ENCODE data around the gene DRAP1. TPM values are rescaled to one million over a fixed set of nuclear protein-coding genes. Genes with fewer than 3 reads are reported as not detected.
"Not testable (repeated sequence)": the region's sequence is repeated elsewhere in the genome, so short reads cannot be mapped to it uniquely, and the experiment has no call there.

Gene DRAP1
- polyA plus RNA-seq, 1 donor: 74.8 TPM

DNA sequence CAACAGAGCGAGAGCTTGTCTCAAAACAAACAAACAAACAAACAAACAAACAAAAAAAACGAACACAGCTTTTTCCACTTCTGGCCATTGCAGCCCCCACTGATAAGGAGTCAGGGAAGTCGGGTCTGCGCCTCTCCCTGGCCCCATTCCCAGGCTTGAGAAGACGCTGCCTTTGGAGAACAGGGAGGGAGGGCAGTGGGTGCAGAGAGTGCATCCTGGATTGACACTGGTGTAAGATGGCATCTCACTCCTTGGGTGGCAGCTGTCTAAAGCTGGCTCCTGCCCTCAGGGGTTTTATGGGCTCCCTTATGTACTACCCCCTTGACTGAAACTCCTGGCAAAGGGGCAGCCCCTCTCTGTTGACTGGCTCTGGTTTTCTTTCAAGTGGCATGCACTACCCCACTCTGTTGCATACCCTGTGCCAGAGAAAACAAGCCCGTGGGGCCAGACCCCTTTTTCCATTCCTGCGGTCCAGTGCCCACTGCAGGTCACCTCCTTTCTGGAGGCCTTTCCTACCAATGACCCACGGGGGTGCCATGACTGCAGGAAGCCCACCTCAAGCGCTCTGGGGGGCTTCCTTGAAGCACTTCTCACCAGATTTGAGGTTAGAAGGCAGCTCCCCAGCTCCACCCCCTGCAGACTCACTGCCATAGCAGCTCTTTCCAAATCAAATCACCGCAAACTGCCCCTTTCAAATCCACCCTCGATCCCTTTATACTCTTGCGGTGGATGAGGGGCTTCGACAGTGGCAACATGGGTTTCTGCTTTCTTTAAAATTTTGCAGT is 12.7 kb downstream of the DRAP1 start:
- no peak for DNase-seq (ENCODE audit: low read depth)

DNA sequence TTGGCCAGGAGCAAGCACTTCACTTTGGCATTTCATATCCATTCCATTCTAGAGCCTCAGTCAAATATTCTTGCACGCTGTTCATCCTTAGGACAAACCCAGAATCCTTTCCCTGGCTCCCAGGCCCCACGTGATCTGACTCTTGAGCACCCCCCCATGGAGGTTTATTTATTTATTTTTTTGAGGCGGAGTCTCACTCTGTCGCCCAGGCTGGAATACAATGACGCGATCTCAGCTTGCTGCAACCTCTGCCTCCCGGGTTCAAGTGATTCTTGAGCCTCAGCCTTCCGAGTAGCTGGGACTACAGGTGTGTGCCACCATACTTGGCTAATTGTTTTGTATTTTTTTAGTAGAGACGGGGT is 13.3 kb downstream of the DRAP1 start:
- DNase-seq (ENCODE audit: low read depth): no peak

DNA sequence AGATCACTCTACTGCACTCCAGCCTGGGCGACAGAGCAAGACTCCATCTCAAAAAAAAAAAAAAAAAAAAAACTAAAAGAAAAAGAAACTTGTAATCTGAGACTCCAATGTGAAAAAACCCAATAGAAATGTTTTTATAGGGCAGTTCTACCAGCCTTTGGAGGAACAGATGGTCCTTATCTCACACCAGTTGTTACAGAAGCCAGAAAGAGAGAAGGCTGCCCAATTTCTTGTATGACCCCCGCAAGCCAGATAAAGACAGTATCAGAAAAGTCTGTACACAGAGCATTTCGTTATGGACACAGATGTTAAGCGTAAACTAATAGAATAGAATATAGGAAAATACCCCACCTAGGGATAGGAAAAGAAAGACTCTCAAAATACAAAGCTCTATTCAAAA is 14.8 kb downstream of the DRAP1 start:
- DNase-seq (ENCODE audit: low read depth): no peak

DNA sequence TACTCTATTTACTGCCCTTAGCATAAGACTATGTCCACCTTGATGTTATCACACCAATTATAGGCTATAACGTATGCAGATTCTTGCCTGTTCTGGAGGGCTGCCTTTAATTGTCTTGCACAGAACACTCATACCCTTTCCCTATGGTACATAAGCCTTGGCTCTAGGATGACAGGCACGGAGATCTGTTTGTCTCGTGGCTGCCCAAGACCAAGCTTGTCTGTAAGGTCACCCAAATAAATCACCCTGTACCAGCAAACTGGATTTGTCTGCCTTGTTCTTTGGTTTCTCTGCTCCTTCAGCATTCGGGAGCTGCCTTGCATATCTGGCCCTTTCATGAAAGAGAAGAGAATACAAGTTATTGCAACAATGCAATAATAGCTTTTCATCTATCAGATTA is 18.5 kb downstream of the DRAP1 start:
- DNase-seq (ENCODE audit: low read depth): no peak

DNA sequence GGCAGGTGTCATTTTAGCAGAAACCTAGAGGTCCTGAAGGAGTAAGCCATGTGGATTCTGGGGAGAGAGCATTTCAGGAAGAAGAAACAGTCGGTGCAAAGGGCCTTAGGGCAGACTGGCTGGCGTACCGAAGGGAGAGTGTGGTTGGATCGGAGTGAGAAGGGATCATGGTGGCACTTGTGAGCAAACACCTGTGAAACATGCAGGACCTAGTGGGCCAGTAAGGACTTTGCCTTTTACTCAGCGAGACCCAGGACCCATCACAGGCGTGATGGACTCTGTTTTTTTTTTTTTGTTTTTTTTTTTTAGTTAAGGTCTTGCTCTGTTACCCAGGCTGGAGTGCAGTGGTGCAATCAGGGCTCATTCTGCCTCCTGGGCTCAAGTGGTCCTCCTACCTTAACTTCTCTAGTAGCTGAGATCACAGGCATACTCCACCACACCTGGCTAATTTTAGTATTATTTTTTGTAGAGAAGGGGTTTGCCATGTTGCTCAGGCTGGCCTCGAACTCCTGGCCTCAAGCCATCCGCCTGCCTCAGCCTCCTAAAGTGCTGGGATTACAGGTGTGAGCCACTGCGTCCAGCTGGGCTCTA is 22.6 kb downstream of the DRAP1 start:
- DNase-seq (ENCODE audit: low read depth): no peak

DNA sequence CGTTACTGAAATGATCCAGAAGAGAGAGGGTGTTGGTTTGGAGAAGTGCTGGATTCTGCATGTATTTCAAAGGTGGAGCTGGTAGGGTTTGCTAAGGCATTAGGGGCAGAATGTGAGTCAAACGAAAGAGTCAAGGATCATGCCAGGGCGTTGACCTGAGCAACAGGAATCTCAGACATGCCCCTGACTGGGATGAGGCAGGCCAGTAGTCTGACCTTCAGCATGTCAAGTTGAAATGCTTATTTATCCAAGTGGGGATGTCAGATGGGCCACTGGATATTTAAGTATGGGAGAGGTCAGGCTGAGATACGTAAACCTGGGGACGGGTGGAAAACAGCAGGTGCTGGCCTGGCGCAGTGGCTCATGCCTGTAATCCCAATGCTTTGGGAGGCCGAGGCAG is 23.3 kb downstream of the DRAP1 start:
- DNase-seq (ENCODE audit: low read depth): no peak

DNA sequence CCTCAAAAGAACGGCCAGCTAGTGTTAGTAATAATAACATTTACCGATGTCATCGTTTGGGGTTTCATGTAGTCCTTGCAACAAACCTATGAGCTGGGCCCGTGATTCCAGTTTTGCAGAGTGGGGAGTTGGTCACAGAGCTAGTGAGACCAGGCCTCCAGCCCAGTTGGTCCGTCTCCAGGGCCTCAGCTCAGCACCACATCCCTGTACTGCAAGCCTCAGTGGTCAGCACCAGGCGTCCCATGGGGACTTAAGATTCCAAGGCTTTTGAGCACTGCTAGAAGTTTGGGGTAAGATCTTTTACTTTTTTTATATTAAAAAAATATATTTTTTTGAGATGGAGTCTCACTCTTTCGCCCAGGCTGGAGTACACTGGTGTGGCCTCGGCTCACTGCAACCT is 25.0 kb downstream of the DRAP1 start:
- no peak for DNase-seq (ENCODE audit: low read depth)

DNA sequence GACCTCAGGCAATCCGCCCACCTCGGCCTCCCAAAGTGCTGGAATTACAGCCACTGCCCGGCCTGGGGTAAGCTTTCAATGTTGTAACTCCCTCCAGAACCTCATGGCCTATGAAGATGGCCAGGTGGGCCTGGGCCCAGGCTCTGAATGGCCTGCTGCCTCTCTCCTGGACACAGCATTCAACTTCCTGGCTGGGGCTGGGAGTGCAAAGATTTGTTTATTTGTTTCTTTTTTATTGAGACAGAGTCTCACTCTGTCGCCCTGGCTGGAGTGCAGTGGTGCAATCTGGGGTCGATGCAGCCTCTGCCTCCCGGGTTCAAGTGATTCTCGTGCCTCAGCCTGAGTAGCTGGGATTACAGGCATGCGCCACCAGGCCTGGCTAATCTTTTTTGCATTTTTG is 25.5 kb downstream of the DRAP1 start:
- DNase-seq (ENCODE audit: low read depth): no peak

DNA sequence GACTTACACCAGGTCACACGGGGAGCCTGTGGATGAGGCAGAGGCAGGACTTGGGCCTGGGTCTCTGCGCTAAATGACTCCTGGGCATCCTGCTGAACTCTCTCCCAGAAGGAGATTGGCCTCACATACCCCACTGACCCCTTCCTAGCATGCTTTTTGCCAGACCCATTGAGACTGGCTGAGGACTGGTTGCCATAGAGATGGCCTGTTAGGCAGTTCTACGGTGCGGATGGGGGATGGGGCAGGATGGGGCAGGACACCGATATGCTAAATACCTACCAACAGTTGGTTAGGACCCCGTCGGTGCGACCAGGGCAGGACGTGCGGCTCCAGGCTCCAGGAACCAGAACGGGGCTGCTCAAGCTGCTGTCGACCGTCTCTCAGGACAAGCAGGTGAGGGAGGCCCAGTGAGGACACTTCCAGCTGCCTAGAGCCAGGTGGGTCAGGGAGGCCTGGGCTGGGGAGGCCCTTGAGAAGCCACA is 26.2 kb downstream of the DRAP1 start, which contains the start of gene TSGA10IP:
Gene TSGA10IP (plus strand): TSS at position 51 of the 482 bp plus-strand sequence. CDS start 196 bp downstream, at position 247.
- DNase-seq (ENCODE audit: low read depth): no peak

DNA sequence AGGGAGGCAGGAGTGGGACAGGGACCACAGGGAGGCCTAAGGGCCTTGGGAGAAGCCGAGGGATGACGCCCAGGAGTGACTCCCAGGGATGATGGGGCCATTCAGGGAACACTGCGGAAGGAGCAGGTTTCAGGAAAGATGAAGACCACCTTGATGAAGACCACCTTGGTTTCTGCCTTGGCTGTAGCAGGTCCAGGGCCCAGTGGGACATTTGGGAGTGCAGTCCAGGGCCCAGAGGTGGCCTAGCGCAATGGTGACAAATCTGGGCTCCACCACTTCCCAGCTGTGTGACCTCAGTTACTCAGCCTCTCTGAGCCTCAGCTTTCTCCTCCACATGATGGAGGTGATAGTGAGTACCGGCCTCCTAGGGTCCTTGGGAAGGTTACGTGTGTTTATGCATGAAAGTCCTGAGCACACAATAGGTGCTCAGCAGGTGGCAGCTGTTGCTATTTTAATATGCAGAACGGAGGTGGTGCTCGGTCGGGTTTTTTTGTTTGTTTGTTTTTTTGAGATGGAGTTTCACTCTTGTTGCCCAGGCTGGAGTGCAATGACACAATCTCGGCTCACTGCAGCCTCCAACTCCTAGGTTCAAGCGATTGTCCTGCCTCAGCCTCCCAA is 26.8 kb downstream of the DRAP1 start:
- no peak for DNase-seq (ENCODE audit: low read depth)

DNA sequence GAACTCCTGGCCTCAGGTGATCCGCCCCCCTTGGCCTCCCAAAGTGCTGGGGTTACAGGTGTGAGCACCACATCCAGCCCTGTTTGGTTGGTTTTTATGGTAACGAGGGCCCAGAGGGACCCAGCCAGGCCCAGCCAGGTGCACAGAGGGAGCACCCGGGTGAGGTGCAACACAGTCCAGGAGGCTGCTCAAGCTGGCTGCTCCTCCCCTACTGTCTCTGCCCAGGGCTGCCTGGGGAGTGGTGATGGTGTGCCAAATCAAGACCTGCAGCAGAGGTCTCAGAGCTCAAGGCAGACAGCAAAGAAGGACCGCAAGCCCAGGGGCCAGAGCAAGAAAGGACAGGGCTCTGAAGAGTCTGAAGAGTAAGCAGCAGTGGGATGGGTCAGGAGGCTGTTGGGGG is 27.4 kb downstream of the DRAP1 start:
- no peak for DNase-seq (ENCODE audit: low read depth)

DNA sequence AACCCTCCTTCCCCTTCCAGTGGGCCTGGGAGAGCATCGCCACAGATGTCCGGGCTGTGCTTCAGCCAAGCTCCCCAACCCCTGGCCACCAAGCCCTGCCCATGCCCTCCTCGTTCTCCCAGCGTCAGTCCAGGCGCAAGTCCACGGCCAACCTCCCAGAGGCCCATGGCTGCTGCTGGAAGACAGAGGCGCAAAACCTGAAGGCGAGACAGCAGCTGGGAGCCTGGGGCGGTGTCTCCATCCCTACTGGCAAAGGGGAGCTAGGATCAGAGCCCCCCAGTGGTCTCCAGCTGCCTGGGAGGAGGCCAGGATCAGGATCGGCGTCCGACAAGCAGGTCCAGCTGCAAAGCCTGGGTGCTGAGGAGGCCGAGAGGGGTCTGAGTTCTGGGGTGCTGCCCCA is 27.9 kb downstream of the DRAP1 start:
- no peak for DNase-seq (ENCODE audit: low read depth)

DNA sequence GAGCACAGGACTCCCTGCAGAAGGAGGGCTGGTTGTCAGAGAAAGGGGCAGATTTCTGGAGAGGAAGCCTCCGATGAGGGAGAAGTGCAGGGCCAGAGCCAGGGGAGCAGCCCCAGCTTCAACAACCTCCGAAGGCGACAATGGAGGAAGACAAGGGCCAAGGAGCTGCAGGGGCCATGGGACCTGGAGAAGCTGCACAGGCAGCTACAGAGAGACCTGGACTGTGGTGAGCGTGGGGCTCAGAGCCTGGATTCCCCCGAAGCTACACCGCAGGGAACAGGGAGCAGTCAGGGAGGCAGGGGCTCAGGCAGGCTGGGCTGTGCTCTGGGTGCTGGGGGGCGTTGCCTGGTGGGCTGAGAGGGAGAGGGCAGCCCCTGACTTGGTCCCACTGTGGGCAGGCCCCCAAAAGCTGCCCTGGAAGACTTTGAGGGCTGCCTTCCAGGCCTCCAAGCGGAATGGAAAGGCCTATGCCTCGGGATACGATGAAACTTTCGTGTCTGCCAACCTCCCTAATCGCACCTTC is 28.4 kb downstream of the DRAP1 start:
- no peak for DNase-seq (ENCODE audit: low read depth)

DNA sequence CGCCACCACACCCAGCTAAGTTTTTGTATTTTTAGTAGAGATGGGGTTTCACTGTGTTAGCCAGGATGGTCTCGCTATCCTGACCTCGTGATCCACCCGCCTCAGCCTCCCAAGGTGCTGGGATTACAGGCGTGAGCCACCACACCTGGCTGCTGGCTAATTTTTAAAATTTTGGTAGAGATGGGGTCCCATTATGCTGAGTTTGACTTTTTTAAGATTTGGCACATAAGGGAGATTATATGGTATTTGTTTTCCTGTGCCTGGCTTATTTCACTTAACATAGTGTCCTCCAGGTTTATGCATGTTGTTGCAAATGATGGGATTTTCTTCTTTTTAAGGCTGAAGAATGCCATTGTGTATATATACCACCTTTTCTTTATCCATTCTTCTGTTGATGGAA is 31.5 kb downstream of the DRAP1 start:
- not testable (repeated sequence) for DNase-seq (ENCODE audit: low read depth)

DNA sequence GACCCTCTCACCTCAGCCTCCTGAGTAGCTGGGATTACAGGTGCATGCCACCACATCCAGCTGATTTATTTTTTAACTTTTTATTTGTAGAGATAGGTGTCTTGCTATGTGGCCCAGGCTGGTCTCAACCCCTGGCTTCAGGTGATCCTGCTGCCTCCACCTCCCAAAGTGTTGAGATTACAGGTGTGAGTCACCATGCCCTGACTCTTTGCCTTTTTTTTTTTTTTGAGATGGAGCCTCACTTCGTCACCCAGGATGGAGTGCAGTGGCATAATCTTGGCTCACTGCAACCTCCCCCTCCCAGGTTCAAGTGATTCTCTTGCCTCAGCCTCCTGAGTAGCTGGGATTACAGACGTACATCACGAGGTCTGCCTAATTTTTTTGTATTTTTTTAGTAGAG is 32.4 kb downstream of the DRAP1 start:
- DNase-seq (ENCODE audit: low read depth): not testable (repeated sequence)

DNA sequence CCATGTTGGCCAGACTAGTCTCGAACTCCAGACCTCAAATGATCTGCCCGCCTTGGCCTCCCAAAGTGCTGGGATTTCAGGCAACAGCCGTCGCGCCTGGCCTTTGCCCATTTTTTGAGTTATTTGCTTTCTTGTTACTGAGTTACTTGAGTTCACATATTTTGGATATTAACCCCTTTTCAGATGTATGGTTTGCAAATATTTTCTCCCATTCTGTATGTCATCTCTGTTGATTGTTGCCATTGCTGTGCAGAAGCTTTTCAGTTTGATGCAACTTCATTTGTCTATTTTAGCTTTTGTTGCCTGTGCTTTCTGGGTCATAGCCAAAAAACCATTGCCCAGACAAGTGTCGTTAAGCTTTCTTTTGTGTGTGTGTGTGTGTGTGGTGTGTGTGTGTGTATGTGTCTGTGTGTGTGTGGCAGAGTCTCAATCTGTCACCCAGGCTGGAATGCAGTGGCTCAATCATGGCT is 32.9 kb downstream of the DRAP1 start:
- no peak for DNase-seq (ENCODE audit: low read depth)

DNA sequence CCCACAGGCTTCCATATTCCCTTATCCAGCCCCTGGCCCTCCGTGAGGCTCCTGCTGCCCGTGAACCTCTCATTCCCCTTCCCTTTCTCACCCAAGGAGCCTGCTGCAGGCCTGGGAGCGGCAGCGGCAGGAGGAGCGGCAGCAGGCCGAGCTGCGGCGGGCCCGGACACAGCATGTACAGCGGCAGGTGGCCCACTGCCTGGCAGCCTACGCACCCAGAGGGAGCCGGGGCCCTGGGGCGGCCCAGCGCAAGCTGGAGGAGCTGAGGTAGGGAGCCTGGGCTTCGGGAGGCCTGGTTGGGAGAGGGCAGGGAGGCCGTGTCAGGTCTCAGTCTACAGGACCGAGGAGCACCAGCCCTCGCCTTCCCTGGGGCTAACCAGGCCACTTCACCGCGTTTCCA is 34.2 kb downstream of the DRAP1 start:
- DNase-seq (ENCODE audit: low read depth): no peak

DNA sequence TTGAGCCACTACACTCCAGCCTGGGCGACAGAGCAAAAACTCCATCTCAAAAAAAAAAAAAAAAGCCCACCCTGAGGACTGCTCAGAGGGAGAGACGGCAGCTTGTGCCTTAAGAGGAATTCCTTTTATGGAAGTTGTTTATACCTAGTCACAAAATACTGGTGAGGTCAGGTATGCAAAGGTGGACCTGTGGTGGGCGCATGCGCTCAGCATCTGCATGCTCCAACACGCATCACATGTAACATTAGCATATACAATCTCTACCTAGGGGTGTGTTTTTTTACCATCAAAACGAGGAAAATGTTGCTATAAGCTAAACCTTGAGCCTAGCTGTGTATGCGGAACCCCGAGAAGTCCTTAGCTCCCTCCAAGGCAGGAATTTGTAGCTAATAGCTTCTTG is 35.5 kb downstream of the DRAP1 start:
- DNase-seq (ENCODE audit: low read depth): no peak

DNA sequence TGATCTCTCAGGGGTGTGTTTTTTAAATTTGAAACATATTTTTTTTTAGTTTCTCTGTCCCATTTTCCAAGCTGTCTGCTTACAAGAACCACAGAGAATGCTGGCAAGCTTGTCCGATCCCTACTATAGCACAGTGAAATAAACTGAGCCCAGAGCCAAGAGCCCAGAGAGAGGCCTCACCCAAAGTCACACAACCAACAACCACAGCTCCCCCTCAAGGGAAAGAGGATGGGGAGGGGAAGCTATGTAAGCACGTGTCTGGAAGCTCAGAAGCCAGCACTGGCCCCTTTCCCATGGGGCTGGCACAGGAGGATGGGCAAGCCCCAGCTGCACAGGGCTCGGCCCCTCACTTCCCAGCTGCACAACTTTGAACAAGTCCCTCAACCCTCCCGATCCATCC is 39.1 kb downstream of the DRAP1 start:
- no peak for DNase-seq (ENCODE audit: low read depth)

DNA sequence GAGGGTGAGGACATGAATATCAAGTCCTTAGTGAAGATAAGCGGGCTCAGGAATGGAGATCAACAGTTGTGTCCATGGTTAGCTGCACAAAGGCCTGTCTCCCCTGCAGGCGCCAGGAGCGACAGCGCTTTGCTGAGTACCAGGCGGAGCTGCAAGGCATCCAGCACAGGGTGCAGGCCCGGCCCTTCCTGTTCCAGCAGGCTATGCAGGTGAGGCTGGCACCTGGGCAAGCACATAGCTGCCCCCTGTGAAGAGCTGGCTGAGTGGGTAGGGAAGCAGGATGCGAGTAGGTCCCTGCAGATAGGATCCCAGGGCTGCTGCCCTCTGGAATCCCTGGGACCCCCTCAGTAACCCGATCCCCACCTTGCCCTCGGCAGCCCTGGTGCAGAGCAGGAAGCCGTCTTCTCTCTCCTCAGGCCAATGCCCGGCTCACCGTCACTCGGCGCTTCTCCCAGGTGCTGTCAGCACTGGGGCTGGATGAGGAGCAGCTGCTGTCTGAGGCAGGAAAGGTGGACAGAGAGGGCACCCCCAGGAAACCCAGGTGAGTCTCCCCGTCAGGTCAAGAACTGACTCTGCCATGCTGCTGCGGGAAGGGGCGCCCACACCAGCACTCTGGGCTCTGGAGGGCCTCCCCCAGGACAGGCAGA is 39.7 kb downstream of the DRAP1 start:
- DNase-seq (ENCODE audit: low read depth): no peak

DNA sequence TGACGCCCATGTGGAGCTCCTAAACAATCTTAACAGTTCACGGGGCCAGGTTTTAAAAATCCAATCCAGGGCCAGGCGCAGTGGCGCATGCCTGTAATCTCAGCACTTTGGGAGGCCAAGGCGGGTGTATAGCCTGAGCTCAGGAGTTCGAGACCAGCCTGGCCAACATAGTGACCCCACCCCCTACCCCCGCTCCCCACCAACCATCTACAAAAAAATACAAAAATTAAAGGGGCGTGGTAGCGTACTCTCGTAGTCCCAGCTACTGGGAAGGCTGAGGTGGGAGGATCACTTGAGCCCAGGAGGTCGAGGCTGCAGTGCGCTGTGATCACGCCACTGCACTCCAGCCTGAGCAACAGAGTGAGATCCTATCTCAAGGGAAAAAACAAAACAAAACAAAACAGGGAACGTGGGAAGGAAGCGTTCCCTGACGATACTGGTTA is 41.6 kb downstream of the DRAP1 start:
- DNase-seq (ENCODE audit: low read depth): no peak
